Umbilical cord (tissue), 2 donors: ENCODE measurements around the gene DRAM2. TPM values are rescaled to one million over a fixed set of nuclear protein-coding genes. Genes with fewer than 3 reads are reported as not detected.
"Not testable (repeated sequence)": the region's sequence is repeated elsewhere in the genome, so short reads cannot be mapped to it uniquely, and the experiment has no call there.

Source experiments
- DNase-seq: peaks from one replicate; pipeline ENCODE4 v3.0.0-alpha.2; 2015; ENCODE audit warnings: low spot score
- total RNA-seq: library from RNA; depleted of rRNA; stranded (reverse); fragments of >200 nt; gene quantifications from one replicate; pipeline ENCODE4 v1.2.3, GENCODE V29; 2014; ENCODE audit warnings: low replicate concordance; ENCODE audit not compliant: insufficient read depth

DRAM2 gene
- total RNA-seq, 1 donor from 2014 or later, result 19.0 TPM

DNA sequence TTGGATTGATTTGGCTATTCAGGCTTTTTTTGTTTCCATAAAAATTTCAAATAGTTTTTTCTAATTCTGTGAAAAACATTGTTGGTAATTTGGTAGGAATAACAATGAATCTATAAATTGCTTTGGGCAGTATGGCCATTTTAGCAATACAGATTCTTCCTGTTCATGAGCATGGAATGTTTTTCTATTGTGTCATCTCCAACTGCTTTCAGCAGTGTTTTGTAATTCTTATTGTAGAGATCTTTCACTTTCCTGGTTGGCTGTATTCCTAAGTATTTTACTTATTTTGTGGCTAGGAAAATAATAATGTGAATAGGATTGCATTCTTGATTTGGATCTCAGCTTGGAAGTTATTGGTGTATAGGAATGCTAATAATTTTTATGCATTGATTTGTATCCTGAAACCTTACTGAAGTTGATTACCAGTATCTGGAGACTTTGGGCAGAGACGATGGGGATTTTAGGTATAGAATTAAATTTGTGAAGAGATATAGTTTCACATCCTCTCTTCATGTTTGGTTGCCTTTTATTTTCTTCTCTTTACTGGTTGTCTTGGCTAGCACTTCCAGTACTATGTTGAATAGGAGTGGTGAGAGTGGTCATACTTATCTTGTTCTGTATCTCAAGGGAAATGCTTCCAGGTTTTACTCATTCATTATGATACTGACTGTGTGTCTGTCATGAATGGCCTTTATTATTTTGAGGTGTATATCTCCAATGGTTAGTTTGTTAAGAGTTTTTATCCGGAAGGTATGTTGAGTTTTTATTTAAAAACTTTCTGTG lies 57.3 kb downstream of the DRAM2 start:
- DNase-seq, result no peak

GRCh38 chr1:111079329-111079728 lies 60.6 kb downstream of the DRAM2 start:
- DNase-seq, result not testable (repeated sequence)

DNA sequence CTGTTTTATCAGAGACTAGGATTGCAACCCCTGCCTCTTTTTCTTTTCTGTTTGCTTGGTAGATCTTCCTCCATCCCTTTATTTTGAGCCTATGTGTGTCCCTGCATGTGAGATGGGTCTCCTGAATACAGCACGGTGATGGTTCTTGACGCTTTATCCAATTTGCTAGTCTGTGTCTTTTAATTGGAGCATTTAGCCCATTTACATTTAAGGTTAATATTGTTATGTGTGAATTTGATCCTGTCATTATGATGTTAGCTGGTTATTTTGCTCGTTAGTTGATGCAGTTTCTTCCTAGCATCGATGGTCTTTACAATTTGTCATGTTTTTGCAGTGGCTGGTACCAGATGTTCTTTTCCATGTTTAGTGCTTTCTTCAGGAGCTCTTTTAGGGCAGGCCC lies 62.6 kb downstream of the DRAM2 start:
- not testable (repeated sequence) for DNase-seq

Other genes starting within 250 kb of the DRAM2 start
- gene LRIF1, start 176.2 kb downstream of the DRAM2 start, total RNA-seq, result 13.7 TPM
- gene CEPT1, start 130 bp upstream of the DRAM2 start, total RNA-seq, result 58.3 TPM
- 13.2 TPM for gene DENND2D, start 60.6 kb upstream of the DRAM2 start, total RNA-seq
- gene CHI3L2, start 87.6 kb upstream of the DRAM2 start, total RNA-seq, result 0.72 TPM
- gene CHIA, start 150.8 kb upstream of the DRAM2 start, total RNA-seq, result 5.3 TPM